GM12891 (cell line): ENCODE data around the gene STAB1.

ENCODE experiments used
- PAX5 ChIP-seq: IDR thresholded peaks from 2 replicates; pipeline ENCODE4 v1.6.1; 2011; ENCODE audit warnings: low read length, moderate library complexity, mild to moderate bottlenecking; ENCODE audit not compliant: insufficient read depth, severe bottlenecking
- POLR2A ChIP-seq: IDR thresholded peaks from 2 replicates; pipeline ENCODE4 v1.6.1; 2011; ENCODE audit warnings: low read depth, low read length, control low read depth
- POLR2AphosphoS5 ChIP-seq: IDR thresholded peaks from 2 replicates; pipeline ENCODE4 v1.6.1; 2011; ENCODE audit warnings: low read depth, low read length, control low read depth
- TAF1 ChIP-seq: IDR thresholded peaks from 2 replicates; pipeline ENCODE4 v1.6.1; 2011; ENCODE audit warnings: low read depth, low read length, control low read depth

DNA sequence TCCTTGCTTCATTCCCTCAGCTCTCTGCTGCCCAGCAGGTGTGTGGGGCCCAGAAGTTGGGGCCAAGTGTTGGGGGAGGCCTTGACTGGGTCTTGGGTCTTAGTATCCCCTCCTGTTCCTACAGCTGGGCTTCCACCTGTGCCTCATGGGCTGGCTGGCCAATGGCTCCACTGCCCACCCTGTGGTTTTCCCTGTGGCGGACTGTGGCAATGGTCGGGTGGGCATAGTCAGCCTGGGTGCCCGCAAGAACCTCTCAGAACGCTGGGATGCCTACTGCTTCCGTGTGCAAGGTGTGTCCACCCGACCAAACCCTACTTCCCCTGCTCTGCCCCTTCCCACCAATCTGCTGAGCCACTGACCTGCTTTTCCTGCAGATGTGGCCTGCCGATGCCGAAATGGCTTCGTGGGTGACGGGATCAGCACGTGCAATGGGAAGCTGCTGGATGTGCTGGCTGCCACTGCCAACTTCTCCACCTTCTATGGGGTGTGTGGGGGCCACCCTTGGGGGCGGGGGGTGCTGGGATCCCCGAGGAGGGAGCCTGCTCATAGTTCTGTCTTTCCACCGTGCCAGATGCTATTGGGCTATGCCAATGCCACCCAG lies 27.6 kb downstream of the STAB1 start:
- TF ChIP-seq POLR2A (no peak), POLR2AphosphoS5 (no peak), PAX5 (no peak), TAF1 (no peak)
